GM11168 (cell line): ENCODE data around the gene RPS6KC1.
"Not testable (repeated sequence)": the region's sequence is repeated elsewhere in the genome, so short reads cannot be mapped to it uniquely, and the experiment has no call there.

ENCODE experiments used
- in situ Hi-C: fragments of 300-500 bp; cut with MboI; formaldehyde crosslinking; loops from one replicate; pipeline ENCODE4 v1.12.0; 2022; ENCODE audit warnings: low sequenced_read_pairs; ENCODE audit not compliant: unreplicated experiment

Gene RPS6KC1

GRCh38 chr1:213318458-213318857 is 267.4 kb downstream of the RPS6KC1 start:
- in situ Hi-C loops, result not testable (repeated sequence)

DNA sequence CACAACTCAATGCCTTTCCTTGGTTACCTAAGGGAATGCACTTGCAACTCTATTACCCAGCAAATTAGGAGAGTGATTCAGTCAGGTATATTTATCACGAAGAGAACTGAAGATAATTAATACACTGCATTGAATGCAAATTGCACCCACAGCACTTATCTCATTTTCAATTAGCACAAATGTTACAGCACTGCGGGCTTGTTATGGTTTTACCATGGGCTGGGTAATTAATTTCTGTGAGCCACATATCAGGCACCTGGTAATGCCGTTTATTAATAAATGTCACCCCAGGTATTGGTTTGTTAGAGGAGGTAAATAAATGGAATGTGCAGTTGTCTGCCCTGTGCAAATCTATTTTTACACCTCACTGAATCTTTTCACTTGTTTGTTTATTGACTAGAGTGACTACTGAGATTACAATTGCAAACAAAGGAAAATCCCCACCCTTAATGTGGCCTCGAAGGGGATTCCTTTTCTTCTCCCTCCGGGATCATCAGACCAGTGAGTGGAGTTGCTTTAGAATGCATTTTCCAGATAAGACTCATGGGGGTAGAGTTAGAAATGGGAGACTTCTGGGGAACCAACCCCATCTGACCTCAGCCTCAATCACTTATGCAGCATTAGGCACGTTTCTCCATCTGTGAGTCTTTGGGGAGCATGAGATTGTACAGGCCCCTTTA is 269.3 kb downstream of the RPS6KC1 start:
- in situ Hi-C loops, result no loop called here
